T-helper 2 cell treated with Interferon-gamma antibody and Interleukin-4, amounts not matched to agents 5 μg/mL and 100 μg/mL, for 36 hours (primary cell): ENCODE data around the gene SPATA16.

ENCODE experiments used
- DNase-seq: peaks from one replicate; pipeline ENCODE4 v3.0.0; 2021; ENCODE audit warnings: low spot score
- H3K27ac Mint-ChIP-seq: one replicate; pipeline ENCODE4 v1.8.0; 2021; ENCODE audit warnings: mild to moderate bottlenecking, mixed read lengths
- H3K27me3 Mint-ChIP-seq: one replicate; pipeline ENCODE4 v1.8.0; 2021; ENCODE audit warnings: low read depth, mixed read lengths
- H3K36me3 Mint-ChIP-seq: one replicate; pipeline ENCODE4 v1.8.0; 2021; ENCODE audit warnings: low read depth, mixed read lengths
- H3K4me1 Mint-ChIP-seq: one replicate; pipeline ENCODE4 v1.8.0; 2021; ENCODE audit warnings: low read depth, mixed read lengths
- H3K4me3 Mint-ChIP-seq: one replicate; pipeline ENCODE4 v1.8.0; 2022; ENCODE audit warnings: mild to moderate bottlenecking, moderate library complexity, mixed read lengths
- H3K9me3 Mint-ChIP-seq: one replicate; pipeline ENCODE4 v1.8.0; 2021; ENCODE audit warnings: mixed read lengths

The SPATA16 gene

GRCh38 chr3:172938788-172939187 is 202.2 kb downstream of the SPATA16 start:
- Mint-ChIP-seq H3K9me3 (no peaks in the 10 kb centered on the region), H3K36me3 (no peaks in the 10 kb centered on the region), H3K27me3 (no peaks in the 10 kb centered on the region), H3K4me3 (no peak overlapping the region), H3K27ac (no peak overlapping the region), H3K4me1 (no peaks in the 10 kb centered on the region)
- DNase-seq = no peak

GRCh38 chr3:172931746-172932285 is 209.2 kb downstream of the SPATA16 start:
- H3K27me3 Mint-ChIP-seq = no peaks in the 10 kb centered on the region
- H3K36me3 Mint-ChIP-seq = no peaks in the 10 kb centered on the region
- no peaks in the 10 kb centered on the region for H3K9me3 Mint-ChIP-seq
- H3K4me3 Mint-ChIP-seq = no peak overlapping the region
- no peaks in the 10 kb centered on the region for H3K4me1 Mint-ChIP-seq
- H3K27ac Mint-ChIP-seq = no peak overlapping the region
- DNase-seq = no peak

GRCh38 chr3:172929451-172929850 is 211.6 kb downstream of the SPATA16 start:
- no peaks in the 10 kb centered on the region for H3K4me1 Mint-ChIP-seq

GRCh38 chr3:172924546-172924945 is 216.5 kb downstream of the SPATA16 start:
- H3K36me3 Mint-ChIP-seq = no peaks in the 10 kb centered on the region
- H3K27ac Mint-ChIP-seq = no peak overlapping the region
- H3K4me1 Mint-ChIP-seq = no peaks in the 10 kb centered on the region
- H3K4me3 Mint-ChIP-seq = no peak overlapping the region
- no peaks in the 10 kb centered on the region for H3K27me3 Mint-ChIP-seq
- no peak for DNase-seq
- no peaks in the 10 kb centered on the region for H3K9me3 Mint-ChIP-seq

More at GRCh38 chr3:172929451-172929850, 211.6 kb downstream of the SPATA16 start:
- Mint-ChIP-seq H3K27ac (no peak overlapping the region), H3K4me3 (no peak overlapping the region), H3K36me3 (no peaks in the 10 kb centered on the region), H3K9me3 (no peaks in the 10 kb centered on the region), H3K27me3 (no peaks in the 10 kb centered on the region)
- no peak for DNase-seq

GRCh38 chr3:172919297-172919683 is 221.7 kb downstream of the SPATA16 start:
- no peaks in the 10 kb centered on the region for H3K36me3 Mint-ChIP-seq
- H3K4me1 Mint-ChIP-seq = no peaks in the 10 kb centered on the region
- no peak overlapping the region for H3K4me3 Mint-ChIP-seq
- no peak for DNase-seq
- no peak overlapping the region for H3K27ac Mint-ChIP-seq
- H3K27me3 Mint-ChIP-seq = peaks cover 3% of the 10 kb centered on the region
- H3K9me3 Mint-ChIP-seq = no peaks in the 10 kb centered on the region

- H3K36me3 Mint-ChIP-seq = no peaks in the 10 kb centered on the region
- H3K27me3 Mint-ChIP-seq = peaks cover 3% of the 10 kb centered on the region
- no peaks in the 10 kb centered on the region for H3K4me1 Mint-ChIP-seq
- H3K4me3 Mint-ChIP-seq = no peak overlapping the region
- no peak overlapping the region for H3K27ac Mint-ChIP-seq
- no peak for DNase-seq
- H3K9me3 Mint-ChIP-seq = no peaks in the 10 kb centered on the region
Observed at GRCh38 chr3:172918568-172919296, 222.3 kb downstream of the SPATA16 start.

GRCh38 chr3:172918165-172918564 is 222.9 kb downstream of the SPATA16 start:
- Mint-ChIP-seq H3K27ac (no peak overlapping the region), H3K4me1 (no peaks in the 10 kb centered on the region), H3K4me3 (no peak overlapping the region), H3K9me3 (no peaks in the 10 kb centered on the region), H3K27me3 (peaks cover 3% of the 10 kb centered on the region), H3K36me3 (no peaks in the 10 kb centered on the region)
- no peak for DNase-seq

- H3K9me3 Mint-ChIP-seq = no peaks in the 10 kb centered on the region
- no peak overlapping the region for H3K27ac Mint-ChIP-seq
- H3K4me3 Mint-ChIP-seq = no peak overlapping the region
- DNase-seq = no peak
- no peaks in the 10 kb centered on the region for H3K4me1 Mint-ChIP-seq
- H3K27me3 Mint-ChIP-seq = peaks cover 3% of the 10 kb centered on the region
- no peaks in the 10 kb centered on the region for H3K36me3 Mint-ChIP-seq
Observed at GRCh38 chr3:172915911-172916514, 225.0 kb downstream of the SPATA16 start.

GRCh38 chr3:172914854-172915253 is 226.2 kb downstream of the SPATA16 start:
- no peak overlapping the region for H3K27ac Mint-ChIP-seq
- no peak overlapping the region for H3K4me3 Mint-ChIP-seq
- H3K36me3 Mint-ChIP-seq = no peaks in the 10 kb centered on the region
- no peaks in the 10 kb centered on the region for H3K9me3 Mint-ChIP-seq
- H3K4me1 Mint-ChIP-seq = no peaks in the 10 kb centered on the region
- H3K27me3 Mint-ChIP-seq = peaks cover 3% of the 10 kb centered on the region
- no peak for DNase-seq

- DNase-seq = no peak
- H3K9me3 Mint-ChIP-seq = no peaks in the 10 kb centered on the region
- H3K4me1 Mint-ChIP-seq = no peaks in the 10 kb centered on the region
- H3K27me3 Mint-ChIP-seq = peaks cover 3% of the 10 kb centered on the region
- no peaks in the 10 kb centered on the region for H3K36me3 Mint-ChIP-seq
- H3K4me3 Mint-ChIP-seq = no peak overlapping the region
- H3K27ac Mint-ChIP-seq = no peak overlapping the region
Observed at GRCh38 chr3:172913911-172914655, 227.0 kb downstream of the SPATA16 start.

- peaks cover 3% of the 10 kb centered on the region for H3K27me3 Mint-ChIP-seq
- H3K36me3 Mint-ChIP-seq = no peaks in the 10 kb centered on the region
- no peak for DNase-seq
- no peak overlapping the region for H3K4me3 Mint-ChIP-seq
- no peak overlapping the region for H3K27ac Mint-ChIP-seq
- no peaks in the 10 kb centered on the region for H3K9me3 Mint-ChIP-seq
- no peaks in the 10 kb centered on the region for H3K4me1 Mint-ChIP-seq
Observed at GRCh38 chr3:172911142-172911541, 229.9 kb downstream of the SPATA16 start.

GRCh38 chr3:172908771-172909270 is 232.2 kb downstream of the SPATA16 start:
- Mint-ChIP-seq H3K27me3 (no peaks in the 10 kb centered on the region), H3K4me3 (no peak overlapping the region), H3K4me1 (no peaks in the 10 kb centered on the region), H3K36me3 (no peaks in the 10 kb centered on the region), H3K27ac (no peak overlapping the region), H3K9me3 (no peaks in the 10 kb centered on the region)
- no peak for DNase-seq

- no peaks in the 10 kb centered on the region for H3K9me3 Mint-ChIP-seq
- no peak for DNase-seq
- no peaks in the 10 kb centered on the region for H3K36me3 Mint-ChIP-seq
- no peak overlapping the region for H3K27ac Mint-ChIP-seq
- H3K4me1 Mint-ChIP-seq = no peaks in the 10 kb centered on the region
- H3K27me3 Mint-ChIP-seq = no peaks in the 10 kb centered on the region
- no peak overlapping the region for H3K4me3 Mint-ChIP-seq
Observed at GRCh38 chr3:172905451-172905850, 235.6 kb downstream of the SPATA16 start.
